HG03457 (cell line): ENCODE measurements around the gene TTC9B.

ENCODE experiments used
- ATAC-seq: cut with Tn5 transposase; IDR thresholded peaks from one replicate; pipeline ENCODE4 v1.9.1; 2021; ENCODE audit warnings: moderate number of reproducible peaks; ENCODE audit not compliant: unreplicated experiment

The TTC9B gene

DNA sequence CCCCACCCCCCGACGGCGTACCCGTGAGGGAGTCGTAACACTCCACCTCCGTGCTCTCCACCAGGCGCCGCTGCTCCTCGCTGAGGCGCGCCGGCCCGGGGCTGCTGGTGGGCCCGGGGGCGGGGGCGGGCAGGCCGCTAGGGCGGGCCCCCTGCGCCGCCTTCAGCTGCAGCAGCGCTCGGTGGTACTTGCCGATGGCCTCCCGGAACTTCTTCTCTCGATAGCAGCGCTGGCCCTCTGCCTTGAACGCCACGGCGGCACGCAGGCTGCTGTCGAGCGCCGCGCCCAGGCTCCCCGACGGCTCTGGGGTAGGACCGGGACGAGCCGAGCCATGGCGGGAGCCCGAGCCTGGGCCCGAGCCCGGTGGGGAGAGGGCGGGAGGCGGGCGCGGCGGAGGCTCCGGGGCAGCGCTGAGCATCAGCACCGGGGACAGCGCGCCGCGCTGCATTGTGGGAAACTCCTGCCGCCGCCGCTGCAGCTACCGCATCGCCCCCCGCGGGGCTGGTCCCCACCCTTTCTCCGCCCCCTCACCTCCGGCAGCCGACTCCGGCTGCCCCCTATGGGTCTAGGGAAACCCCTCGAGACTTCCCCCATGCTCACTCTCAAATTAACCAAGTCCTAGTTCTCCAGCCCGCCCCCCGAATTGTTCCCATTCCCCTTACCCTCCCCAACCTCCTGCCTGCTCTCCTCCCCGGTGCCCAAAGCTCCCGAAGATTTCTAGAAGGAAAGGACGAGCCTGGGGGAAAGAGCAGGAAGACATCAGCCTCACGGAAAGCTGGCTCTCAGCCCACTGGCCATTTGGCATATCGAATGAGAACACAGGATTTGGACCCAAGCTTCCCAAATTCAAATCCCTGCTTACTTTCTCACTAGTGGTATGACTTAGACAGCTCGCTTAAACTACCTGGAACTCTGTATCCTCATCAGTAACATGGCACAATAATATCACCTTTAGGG, at the start of gene TTC9B:
TTC9B (minus strand) TSS at position 451 of the 957 bp plus-strand sequence; CDS start at position 448, 3 bp downstream.
- ATAC-seq = no peak

DNA sequence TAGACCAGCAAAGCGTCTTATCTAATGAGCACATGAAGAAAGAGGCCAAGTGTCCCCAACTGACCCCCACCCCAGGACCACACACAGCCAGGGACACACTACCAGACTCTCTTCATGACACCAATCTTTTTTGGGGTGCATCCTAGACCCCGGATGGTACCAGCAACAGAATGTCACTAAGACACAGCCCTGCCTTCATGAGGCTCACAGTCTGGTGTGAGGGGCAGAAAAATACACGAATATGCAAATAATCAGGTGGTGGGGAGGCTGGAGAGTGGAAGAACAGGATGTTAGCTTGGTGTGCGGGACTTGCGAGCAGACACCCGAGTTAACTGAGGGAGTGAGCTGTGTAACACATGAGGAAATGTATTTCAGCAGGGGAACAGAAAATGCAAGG, 49.4 kb upstream of the TTC9B start:
- ATAC-seq = no peak

GRCh38 chr19:40266912-40267600, 48.9 kb upstream of the TTC9B start:
- ATAC-seq = no peak

DNA sequence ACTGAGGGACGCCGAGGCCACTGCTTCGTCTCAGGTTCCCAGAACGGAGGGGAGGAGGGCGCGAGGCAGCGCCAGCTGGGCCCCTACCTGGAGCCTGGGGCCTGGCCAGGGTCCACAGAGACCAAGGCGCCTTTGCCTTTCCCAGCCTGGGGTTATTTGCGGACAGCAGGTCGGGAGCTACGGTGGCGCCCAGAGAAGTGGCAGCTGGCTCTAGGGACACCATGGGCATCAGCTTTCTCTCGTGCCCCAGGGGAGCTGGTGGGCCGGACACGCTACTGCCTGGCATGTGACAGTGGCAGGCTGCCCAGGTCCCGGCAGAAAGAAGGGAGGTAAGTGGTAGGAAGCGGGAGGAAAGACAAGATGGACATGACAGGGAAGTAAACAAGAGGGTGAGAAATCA, 47.9 kb upstream of the TTC9B start:
- no peak for ATAC-seq

GRCh38 chr19:40265763-40266099, 47.5 kb upstream of the TTC9B start:
- ATAC-seq = no peak

GRCh38 chr19:40265055-40265762, 47.0 kb upstream of the TTC9B start:
- ATAC-seq = no peak

- no peak for ATAC-seq
Measured at GRCh38 chr19:40264314-40265054, 46.3 kb upstream of the TTC9B start.

DNA sequence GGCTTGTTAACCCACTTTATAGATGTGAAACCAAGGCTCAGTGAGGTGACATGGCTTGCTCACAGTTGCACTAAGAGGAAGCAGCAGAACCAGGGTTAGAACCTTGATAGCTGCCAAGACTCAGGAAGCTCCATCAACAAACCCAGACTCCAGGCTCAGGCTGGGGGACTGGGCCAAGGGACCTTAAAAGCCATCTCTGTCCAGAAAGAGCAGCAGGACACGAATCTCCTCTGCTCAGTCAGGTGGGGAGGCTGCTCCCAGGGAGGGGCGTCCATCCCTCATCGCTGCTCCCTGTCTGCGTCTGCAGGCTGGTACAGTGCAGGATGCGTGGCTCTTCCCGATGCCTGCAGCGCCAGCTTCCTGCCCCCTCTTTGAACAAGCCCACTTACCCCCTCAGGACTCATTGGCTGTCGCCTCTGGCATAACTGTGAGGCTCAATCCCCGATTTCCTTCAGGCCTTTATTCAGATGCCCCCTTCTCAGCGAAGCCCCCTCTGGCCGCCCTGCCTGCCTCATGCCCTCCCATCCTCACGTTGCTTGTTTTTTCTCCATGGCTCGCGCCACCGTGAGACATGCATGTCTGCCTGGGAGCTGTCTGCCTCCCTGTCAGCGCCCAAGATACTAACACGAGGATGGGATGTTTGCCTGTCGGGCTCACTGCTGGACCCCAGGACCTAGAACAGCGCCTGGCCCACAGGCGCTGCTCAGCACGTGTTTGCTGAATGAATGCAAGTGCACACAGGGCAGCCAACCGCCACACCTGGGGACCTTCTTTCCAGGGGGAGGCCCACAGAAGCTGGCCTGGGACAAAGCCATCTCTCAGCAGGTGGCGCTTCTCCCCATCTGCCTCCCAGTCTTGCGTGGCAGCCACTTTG, 45.5 kb upstream of the TTC9B start:
- no peak for ATAC-seq

GRCh38 chr19:40262422-40262821, 44.2 kb upstream of the TTC9B start:
- ATAC-seq = no peak

DNA sequence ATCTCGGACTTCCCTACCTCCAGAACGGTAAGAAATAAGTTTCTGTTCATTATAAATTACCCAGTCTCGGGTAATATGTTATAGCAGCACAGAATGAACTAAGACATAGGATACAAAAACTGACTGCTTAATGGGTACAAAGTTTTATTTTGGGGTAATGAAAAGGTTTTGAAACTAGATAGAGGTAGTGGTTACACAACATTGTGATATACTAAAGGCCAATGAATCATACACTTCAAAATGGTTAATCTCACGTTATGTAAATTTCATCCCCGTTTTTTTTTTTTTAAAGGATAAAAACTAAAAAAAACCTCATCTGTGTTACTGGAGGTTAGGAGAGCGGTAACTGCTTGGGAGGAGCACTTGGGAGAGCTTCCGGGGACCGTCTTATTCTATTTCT, 43.4 kb upstream of the TTC9B start:
- no peak for ATAC-seq

- no peak for ATAC-seq
Measured at GRCh38 chr19:40257096-40257517, 38.9 kb upstream of the TTC9B start.

GRCh38 chr19:40256512-40256911, 38.3 kb upstream of the TTC9B start:
- no peak for ATAC-seq

- no peak for ATAC-seq
Measured at GRCh38 chr19:40255619-40256166, 37.5 kb upstream of the TTC9B start.

DNA sequence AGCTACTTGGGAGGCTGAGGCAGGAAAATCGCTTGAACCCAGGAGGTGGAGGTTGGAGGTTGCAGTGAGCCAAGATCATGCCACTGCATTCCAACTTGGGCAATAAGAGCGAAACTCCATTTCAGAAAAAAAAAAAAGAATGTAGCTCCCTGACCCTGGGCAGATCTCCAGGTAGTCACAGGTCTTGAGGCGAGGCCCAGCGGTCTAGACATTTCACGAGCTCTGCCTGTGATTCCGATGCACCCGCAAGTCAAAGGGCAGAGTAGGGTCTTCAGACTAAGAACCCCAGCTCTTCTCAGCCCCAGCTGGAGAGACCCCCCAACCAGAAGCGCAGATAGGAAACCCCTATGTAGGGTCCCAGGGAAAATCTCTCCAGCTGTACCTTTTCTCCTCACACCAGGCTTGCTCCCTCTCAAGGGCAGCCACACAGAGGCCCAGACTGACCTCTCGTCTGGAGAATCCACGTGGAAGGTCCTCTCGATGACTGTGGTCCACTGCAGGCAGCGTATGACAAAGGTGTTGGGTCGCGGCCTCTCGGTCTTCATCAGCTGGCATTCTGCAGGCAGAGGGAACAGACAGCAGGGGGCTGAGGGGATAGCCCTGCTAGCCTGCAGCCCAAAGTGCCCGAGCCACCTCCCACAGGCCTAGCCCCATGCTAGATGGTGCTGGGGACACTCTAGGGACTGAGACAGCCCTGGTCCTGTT, 36.7 kb upstream of the TTC9B start:
- ATAC-seq = no peak

DNA sequence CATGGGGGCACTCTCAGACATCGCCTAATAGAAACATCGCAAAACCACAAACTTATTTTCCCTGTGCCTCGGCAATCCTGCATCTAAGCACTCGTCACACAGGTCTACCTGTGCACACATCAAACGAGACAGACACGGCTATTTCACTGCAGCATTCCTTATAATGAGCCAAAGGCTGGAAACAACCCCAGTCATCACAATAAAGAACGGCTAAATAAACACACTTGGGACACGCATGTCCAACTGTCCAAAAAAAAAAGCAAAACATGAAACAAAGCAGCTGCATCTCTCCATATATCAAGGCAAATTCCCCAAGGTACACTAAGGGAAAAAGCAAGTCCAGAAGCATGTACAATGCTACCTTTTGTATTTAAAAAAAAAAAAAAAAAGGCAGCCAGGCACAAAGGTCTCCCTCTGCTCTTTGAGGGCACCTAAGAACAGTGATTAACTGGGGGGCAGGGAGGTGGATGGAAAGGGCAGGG, 35.5 kb upstream of the TTC9B start:
- no peak for ATAC-seq

DNA sequence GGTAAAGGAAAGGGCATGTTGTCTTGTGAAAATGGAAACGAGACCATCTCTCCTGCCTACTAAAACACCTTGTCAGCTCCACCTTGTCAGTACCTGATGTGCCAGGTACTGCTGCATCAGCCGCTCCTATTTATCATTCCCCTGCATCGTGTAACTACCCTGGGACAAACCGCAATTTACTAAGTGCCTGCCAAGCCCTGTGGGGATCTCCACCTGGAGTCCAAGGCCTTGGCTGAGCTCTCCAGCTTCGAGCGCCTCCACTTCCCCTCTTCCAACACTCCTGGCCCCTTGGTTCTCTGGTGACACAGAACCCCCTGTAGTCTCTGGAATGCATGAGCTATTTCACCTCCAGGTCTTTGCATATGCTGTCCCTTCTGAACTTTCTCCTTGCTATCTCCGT, 34.2 kb upstream of the TTC9B start:
- ATAC-seq = no peak

- ATAC-seq = no peak
Measured at GRCh38 chr19:40251991-40252390, 33.8 kb upstream of the TTC9B start.

GRCh38 chr19:40251244-40251643, 33.1 kb upstream of the TTC9B start:
- ATAC-seq = no peak

- ATAC-seq = no peak
Measured at GRCh38 chr19:40249781-40250180, 31.6 kb upstream of the TTC9B start.
